Stimulated activated memory B cell treated with anti-CD40 and anti-IgM and Interleukin-4, amounts not matched to agents 10 μg/mL and 1 μg/mL and 100 μg/mL, for 72 hours (primary cell): ENCODE measurements around the gene RNF103.
"Not testable (repeated sequence)": the region's sequence is repeated elsewhere in the genome, so short reads cannot be mapped to it uniquely, and the experiment has no call there.

ENCODE experiments used
- ATAC-seq: fragments of 150-1000 bp; cut with Tn5 transposase; 2 replicates; pipeline ENCODE4 v1.10.0; 2021
- H3K27ac Mint-ChIP-seq: one replicate; pipeline ENCODE4 v1.8.0; 2022; ENCODE audit warnings: mild to moderate bottlenecking, mixed read lengths
- H3K27me3 Mint-ChIP-seq: one replicate; pipeline ENCODE4 v1.8.0; 2022; ENCODE audit warnings: mixed read lengths
- H3K36me3 Mint-ChIP-seq: one replicate; pipeline ENCODE4 v1.8.0; 2022; ENCODE audit warnings: mixed read lengths
- H3K4me1 Mint-ChIP-seq: one replicate; pipeline ENCODE4 v1.8.0; 2022; ENCODE audit warnings: mixed read lengths
- H3K4me3 Mint-ChIP-seq: one replicate; pipeline ENCODE4 v1.8.0; 2022; ENCODE audit warnings: mild to moderate bottlenecking, moderate library complexity, mixed read lengths
- H3K9me3 Mint-ChIP-seq: one replicate; pipeline ENCODE4 v1.8.0; 2022; ENCODE audit warnings: mixed read lengths

The RNF103 gene, protein sequence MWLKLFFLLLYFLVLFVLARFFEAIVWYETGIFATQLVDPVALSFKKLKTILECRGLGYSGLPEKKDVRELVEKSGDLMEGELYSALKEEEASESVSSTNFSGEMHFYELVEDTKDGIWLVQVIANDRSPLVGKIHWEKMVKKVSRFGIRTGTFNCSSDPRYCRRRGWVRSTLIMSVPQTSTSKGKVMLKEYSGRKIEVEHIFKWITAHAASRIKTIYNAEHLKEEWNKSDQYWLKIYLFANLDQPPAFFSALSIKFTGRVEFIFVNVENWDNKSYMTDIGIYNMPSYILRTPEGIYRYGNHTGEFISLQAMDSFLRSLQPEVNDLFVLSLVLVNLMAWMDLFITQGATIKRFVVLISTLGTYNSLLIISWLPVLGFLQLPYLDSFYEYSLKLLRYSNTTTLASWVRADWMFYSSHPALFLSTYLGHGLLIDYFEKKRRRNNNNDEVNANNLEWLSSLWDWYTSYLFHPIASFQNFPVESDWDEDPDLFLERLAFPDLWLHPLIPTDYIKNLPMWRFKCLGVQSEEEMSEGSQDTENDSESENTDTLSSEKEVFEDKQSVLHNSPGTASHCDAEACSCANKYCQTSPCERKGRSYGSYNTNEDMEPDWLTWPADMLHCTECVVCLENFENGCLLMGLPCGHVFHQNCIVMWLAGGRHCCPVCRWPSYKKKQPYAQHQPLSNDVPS

DNA sequence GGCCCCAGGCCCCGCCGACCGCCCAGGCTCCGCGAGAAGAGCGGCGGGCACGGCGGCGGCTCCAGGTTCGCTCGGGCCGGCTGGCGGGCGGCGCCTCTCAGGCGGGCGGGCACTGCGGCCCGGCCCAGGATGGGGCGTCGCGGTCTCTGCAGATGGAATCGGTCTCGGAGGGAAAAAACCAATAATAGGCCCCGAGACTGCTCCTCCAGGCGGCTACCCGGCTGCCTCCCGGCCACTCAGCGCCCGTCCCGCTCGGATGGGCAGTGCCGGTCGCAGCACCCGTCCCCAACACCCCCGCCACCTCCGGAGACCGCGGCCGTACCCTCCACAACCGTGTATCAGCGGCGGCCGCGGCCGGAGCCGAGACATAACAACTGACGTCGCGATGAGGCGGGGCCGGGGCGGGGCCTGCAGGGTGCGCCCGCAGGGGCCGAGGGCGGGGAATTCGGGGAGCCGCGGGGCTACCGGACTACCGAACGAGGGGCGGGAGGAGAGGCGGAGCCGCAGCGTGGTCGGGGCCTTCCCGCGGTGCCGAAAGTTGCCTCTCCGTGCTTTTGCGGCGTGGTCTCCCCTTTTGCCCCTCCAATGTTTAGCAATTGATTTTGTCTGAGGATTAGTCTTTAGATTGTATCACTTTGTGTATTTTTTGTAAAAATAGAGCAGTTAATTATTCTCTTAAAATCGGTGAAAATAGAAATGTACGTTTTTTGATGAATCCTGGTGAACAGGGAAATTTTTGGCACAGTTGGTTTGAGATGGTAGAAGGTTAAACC is at the start of gene RNF103:
Gene RNF103 (minus strand): TSS at position 372 of the 773 bp plus-strand sequence. CDS start 979 bp downstream, outside the sequence.
- Mint-ChIP-seq H3K4me1 (peaks cover 17% of the 10 kb centered on the region), H3K9me3 (no peaks in the 10 kb centered on the region), H3K27me3 (peaks cover under 1% of the 10 kb centered on the region), H3K36me3 (peaks cover 10% of the 10 kb centered on the region), H3K4me3 (peak within 1 kb of the TSS; percentile 92), H3K27ac (peak within 1 kb of the TSS; percentile 99)
- ATAC-seq = peak; percentile 94

DNA sequence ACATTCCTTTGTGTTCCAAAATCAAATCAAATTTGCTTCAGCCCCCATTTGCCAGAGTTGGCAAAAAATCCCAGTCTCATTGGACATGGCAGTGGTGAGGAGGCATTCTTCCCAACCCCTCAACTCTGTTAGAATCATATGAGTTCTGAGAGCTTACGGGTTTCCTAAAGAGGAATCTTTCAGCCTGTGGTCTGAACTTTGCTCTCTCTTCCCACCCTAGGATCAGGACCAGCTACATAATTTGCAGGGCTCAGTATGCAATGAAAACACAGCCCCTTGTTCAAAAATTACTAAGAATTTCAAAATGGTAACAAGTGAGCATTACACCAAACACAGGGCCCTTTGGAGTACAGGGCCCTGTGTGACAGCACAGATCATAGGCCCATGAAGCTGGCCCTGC is 49.3 kb upstream of the RNF103 start:
- Mint-ChIP-seq H3K4me1 (no peaks in the 10 kb centered on the region), H3K4me3 (no peak overlapping the region), H3K36me3 (peaks cover 6% of the 10 kb centered on the region), H3K9me3 (no peaks in the 10 kb centered on the region), H3K27ac (no peak overlapping the region), H3K27me3 (no peaks in the 10 kb centered on the region)
- ATAC-seq = no peak

- Mint-ChIP-seq H3K9me3 (no peaks in the 10 kb centered on the region), H3K27me3 (no peaks in the 10 kb centered on the region), H3K4me1 (no peaks in the 10 kb centered on the region), H3K27ac (no peak overlapping the region), H3K4me3 (no peak overlapping the region), H3K36me3 (peaks cover 15% of the 10 kb centered on the region)
- no peak for ATAC-seq
Observed at GRCh38 chr2:86672027-86672545, 48.4 kb upstream of the RNF103 start.

- Mint-ChIP-seq H3K4me1 (no peaks in the 10 kb centered on the region), H3K36me3 (peaks cover 20% of the 10 kb centered on the region), H3K27me3 (no peaks in the 10 kb centered on the region), H3K4me3 (no peak overlapping the region), H3K9me3 (no peaks in the 10 kb centered on the region), H3K27ac (no peak overlapping the region)
- ATAC-seq = no peak
Observed at GRCh38 chr2:86671337-86671981, 47.8 kb upstream of the RNF103 start.

GRCh38 chr2:86669323-86669722 is 45.7 kb upstream of the RNF103 start:
- H3K4me1 Mint-ChIP-seq, H3K4me3 Mint-ChIP-seq, H3K9me3 Mint-ChIP-seq, H3K27ac Mint-ChIP-seq, H3K27me3 Mint-ChIP-seq, ATAC-seq: not testable (repeated sequence)
- H3K36me3 Mint-ChIP-seq = peaks cover 30% of the 10 kb centered on the region

- Mint-ChIP-seq H3K27me3 (no peaks in the 10 kb centered on the region), H3K27ac (no peak overlapping the region), H3K4me1 (no peaks in the 10 kb centered on the region), H3K36me3 (peaks cover 17% of the 10 kb centered on the region), H3K4me3 (no peak overlapping the region), H3K9me3 (peaks cover 5% of the 10 kb centered on the region)
- ATAC-seq = no peak
Observed at GRCh38 chr2:86661333-86661732, 37.7 kb upstream of the RNF103 start.

- Mint-ChIP-seq H3K27me3 (peaks cover 14% of the 10 kb centered on the region), H3K4me1 (no peaks in the 10 kb centered on the region), H3K27ac (no peak overlapping the region), H3K4me3 (no peak overlapping the region), H3K9me3 (peaks cover 15% of the 10 kb centered on the region), H3K36me3 (peaks cover 32% of the 10 kb centered on the region)
- ATAC-seq = no peak
Observed at GRCh38 chr2:86650188-86650587, 26.5 kb upstream of the RNF103 start.

DNA sequence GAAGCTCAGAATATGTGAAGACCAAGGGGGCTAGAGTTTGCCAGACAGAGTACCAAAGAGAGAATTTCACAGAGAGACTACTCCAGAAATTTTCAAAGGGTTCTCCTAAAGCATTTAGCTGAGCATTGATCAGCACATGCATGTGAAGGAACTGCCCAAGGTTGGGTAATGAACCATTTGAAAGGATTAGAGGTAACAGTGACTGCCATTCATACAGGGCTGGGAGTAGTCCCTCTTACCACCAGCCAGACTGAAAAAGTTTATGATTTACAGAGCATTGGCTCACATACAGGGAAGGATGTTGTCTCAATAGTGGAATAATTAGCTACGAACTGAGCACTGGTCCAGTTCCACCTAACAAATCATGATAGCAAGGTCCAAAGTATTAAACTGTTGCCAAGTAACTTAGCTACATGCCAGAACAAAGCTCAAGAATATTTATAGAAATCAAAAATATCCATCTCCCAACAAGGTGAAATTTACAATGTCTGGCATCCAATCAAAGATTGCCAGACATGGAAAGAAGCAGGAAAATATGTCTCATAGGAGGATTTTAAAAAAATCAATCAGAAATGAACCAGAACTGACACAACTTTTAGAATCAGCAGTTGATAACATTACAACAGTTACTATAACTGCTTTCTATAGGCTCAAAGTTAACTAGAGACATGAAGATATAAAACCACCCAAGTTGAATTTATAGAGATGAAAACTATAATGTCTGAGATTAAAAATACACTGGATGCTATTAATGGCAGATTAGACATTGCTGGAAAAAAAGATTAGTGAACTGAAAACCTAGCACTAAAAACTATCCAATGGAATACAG is 25.7 kb upstream of the RNF103 start:
- Mint-ChIP-seq H3K4me1 (no peaks in the 10 kb centered on the region), H3K9me3 (peaks cover 15% of the 10 kb centered on the region), H3K27ac (no peak overlapping the region), H3K4me3 (no peak overlapping the region), H3K27me3 (peaks cover 14% of the 10 kb centered on the region), H3K36me3 (peaks cover 32% of the 10 kb centered on the region)
- ATAC-seq = no peak

GRCh38 chr2:86648681-86649080 is 25.0 kb upstream of the RNF103 start:
- no peaks in the 10 kb centered on the region for H3K4me1 Mint-ChIP-seq
- H3K36me3 Mint-ChIP-seq = peaks cover 32% of the 10 kb centered on the region
- no peak overlapping the region for H3K4me3 Mint-ChIP-seq
- peaks cover 14% of the 10 kb centered on the region for H3K27me3 Mint-ChIP-seq
- ATAC-seq = no peak
- peaks cover 15% of the 10 kb centered on the region for H3K9me3 Mint-ChIP-seq
- H3K27ac Mint-ChIP-seq = no peak overlapping the region

DNA sequence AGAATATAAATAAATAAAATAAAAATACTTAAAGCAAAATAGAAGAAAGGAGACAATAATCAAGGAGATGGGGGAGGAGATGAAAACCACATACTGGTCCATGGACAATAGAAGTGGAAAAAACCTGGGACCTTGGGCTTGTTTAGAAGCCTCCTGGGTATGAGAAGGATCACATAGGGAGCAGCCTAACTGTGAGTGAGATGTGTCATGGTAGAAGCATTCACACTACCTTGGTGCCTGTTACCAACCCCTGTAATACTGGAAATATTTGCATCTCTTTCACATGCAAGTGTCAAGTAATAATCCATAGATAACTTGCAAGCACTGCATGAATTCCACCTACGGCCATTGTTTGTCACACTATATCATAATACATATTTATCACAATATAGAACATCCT is 23.2 kb upstream of the RNF103 start:
- H3K27ac Mint-ChIP-seq = no peak overlapping the region
- H3K4me1 Mint-ChIP-seq = no peaks in the 10 kb centered on the region
- no peak overlapping the region for H3K4me3 Mint-ChIP-seq
- ATAC-seq = no peak
- H3K36me3 Mint-ChIP-seq = peaks cover 28% of the 10 kb centered on the region
- H3K9me3 Mint-ChIP-seq = peaks cover 15% of the 10 kb centered on the region
- H3K27me3 Mint-ChIP-seq = peaks cover 14% of the 10 kb centered on the region

- H3K9me3 Mint-ChIP-seq = peaks cover 15% of the 10 kb centered on the region
Observed at GRCh38 chr2:86646329-86646728, 22.7 kb upstream of the RNF103 start.

DNA sequence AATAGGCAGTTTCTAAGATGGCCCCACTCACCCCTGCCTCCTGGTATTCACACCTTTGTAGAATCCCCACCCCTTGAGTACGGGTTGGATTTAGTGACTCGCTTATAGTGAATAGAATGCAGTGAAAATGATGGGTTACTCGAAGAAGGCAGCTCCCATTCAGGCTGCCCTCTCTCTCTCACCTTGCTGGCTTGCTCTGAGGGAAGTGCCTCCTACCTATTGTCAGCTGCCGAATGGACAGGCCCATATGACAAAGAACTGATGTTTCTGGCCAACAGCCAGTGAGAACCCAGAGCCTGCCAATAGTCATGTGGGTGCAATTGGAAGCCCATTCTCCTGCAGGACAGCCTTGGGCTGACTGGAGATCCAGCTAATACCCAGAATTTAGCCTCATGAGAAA is 22.1 kb upstream of the RNF103 start:
- Mint-ChIP-seq H3K27ac (no peak overlapping the region), H3K9me3 (peaks cover 17% of the 10 kb centered on the region), H3K27me3 (peaks cover 14% of the 10 kb centered on the region), H3K4me3 (no peak overlapping the region), H3K4me1 (no peaks in the 10 kb centered on the region), H3K36me3 (peaks cover 25% of the 10 kb centered on the region)
- no peak for ATAC-seq

More at GRCh38 chr2:86646329-86646728, 22.7 kb upstream of the RNF103 start:
- Mint-ChIP-seq H3K36me3 (peaks cover 25% of the 10 kb centered on the region), H3K4me1 (no peaks in the 10 kb centered on the region), H3K4me3 (no peak overlapping the region), H3K27me3 (peaks cover 14% of the 10 kb centered on the region), H3K27ac (no peak overlapping the region)
- no peak for ATAC-seq

DNA sequence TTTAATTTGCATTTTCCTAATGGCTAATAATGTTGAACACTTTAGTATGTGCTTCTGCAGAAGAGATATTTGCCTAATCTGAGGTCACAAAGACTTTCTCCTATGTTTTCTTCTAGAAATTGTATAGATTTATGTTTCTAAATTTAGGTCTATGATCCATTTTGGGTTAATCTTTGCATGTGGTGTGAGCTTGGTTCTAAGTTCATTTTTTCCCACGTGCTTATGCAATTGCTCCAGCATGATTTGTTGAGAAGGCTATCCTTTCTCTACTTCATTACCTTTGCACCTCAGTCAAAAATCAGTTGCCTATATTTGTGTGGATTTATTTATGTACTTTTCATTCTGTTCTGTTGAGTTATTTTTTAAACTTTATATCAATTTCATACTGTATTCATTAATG is 15.0 kb upstream of the RNF103 start:
- no peak for ATAC-seq
- no peaks in the 10 kb centered on the region for H3K27me3 Mint-ChIP-seq
- H3K4me1 Mint-ChIP-seq = no peaks in the 10 kb centered on the region
- H3K9me3 Mint-ChIP-seq = peaks cover 8% of the 10 kb centered on the region
- H3K36me3 Mint-ChIP-seq = no peaks in the 10 kb centered on the region
- H3K4me3 Mint-ChIP-seq = no peak overlapping the region
- no peak overlapping the region for H3K27ac Mint-ChIP-seq

- H3K27ac Mint-ChIP-seq = no peak overlapping the region
Observed at GRCh38 chr2:86636842-86637241, 13.2 kb upstream of the RNF103 start.

More at GRCh38 chr2:86636842-86637241, 13.2 kb upstream of the RNF103 start:
- H3K9me3 Mint-ChIP-seq = peaks cover 8% of the 10 kb centered on the region
- no peak overlapping the region for H3K4me3 Mint-ChIP-seq
- ATAC-seq = no peak
- no peaks in the 10 kb centered on the region for H3K4me1 Mint-ChIP-seq
- no peaks in the 10 kb centered on the region for H3K27me3 Mint-ChIP-seq
- H3K36me3 Mint-ChIP-seq = no peaks in the 10 kb centered on the region
